Osteoblast (primary cell): ENCODE data around the gene HOXB7. TPM values are rescaled to one million over a fixed set of nuclear protein-coding genes. Genes with fewer than 3 reads are reported as not detected.
A peak's percentile ranks its signal among the peaks of the same experiment; 100 is the strongest.

Source experiments
- DNase-seq: peaks from one replicate; pipeline ENCODE4 v3.0.0; 2011; ENCODE audit warnings: low spot score, mixed read lengths; ENCODE audit not compliant: insufficient read length; ENCODE audit errors: missing footprints
- H2AFZ ChIP-seq: 2 replicates; pipeline ENCODE4 v1.6.0; 2011; ENCODE audit warnings: mild to moderate bottlenecking, low read length
- H3K27ac ChIP-seq: 2 replicates; pipeline ENCODE4 v1.5.1; 2011; ENCODE audit warnings: mild to moderate bottlenecking, low read depth, low read length, moderate library complexity
- H3K27me3 ChIP-seq: 2 replicates; pipeline ENCODE4 v1.6.0; 2012; ENCODE audit warnings: mild to moderate bottlenecking, control low read depth, inconsistent platforms, low read length, moderate library complexity; ENCODE audit not compliant: insufficient read depth
- H3K36me3 ChIP-seq: 2 replicates; pipeline ENCODE4 v1.5.1; 2011; ENCODE audit warnings: mild to moderate bottlenecking, low read length, control low read depth, moderate library complexity; ENCODE audit not compliant: insufficient read depth
- H3K4me1 ChIP-seq: 2 replicates; pipeline ENCODE4 v1.5.1; 2011; ENCODE audit warnings: mild to moderate bottlenecking, low read length, control low read depth, moderate library complexity; ENCODE audit not compliant: insufficient read depth
- H3K4me2 ChIP-seq: 2 replicates; pipeline ENCODE4 v1.6.0; 2011; ENCODE audit warnings: mild to moderate bottlenecking, low read length; ENCODE audit not compliant: insufficient read depth
- H3K4me3 ChIP-seq: fragments of 200-600 bp; sonication (generic); 3 replicates; pipeline ENCODE4 v1.5.1; 2012; ENCODE audit warnings: mild to moderate bottlenecking, low read length, inconsistent platforms; ENCODE audit not compliant: insufficient read depth
- H3K79me2 ChIP-seq: 2 replicates; pipeline ENCODE4 v1.6.0; 2012; ENCODE audit warnings: mild to moderate bottlenecking, low read length, control low read depth, inconsistent platforms; ENCODE audit not compliant: insufficient read depth
- H3K9me3 ChIP-seq: 2 replicates; pipeline ENCODE4 v1.5.1; 2011; ENCODE audit warnings: low read depth, low read length, control low read depth
- H4K20me1 ChIP-seq: 2 replicates; pipeline ENCODE4 v1.6.0; 2012; ENCODE audit warnings: mild to moderate bottlenecking, low read length, control low read depth; ENCODE audit not compliant: insufficient read depth
- total RNA-seq: library from RNA; depleted of rRNA; stranded (reverse); fragments of >200 nt; gene quantifications from 2 replicates; pipeline ENCODE4 v1.2.3, GENCODE V29; 2012
- TF ChIP-seq, protein P1 (sequence below): IDR thresholded peaks from 2 replicates; pipeline ENCODE4 v1.5.1; 2011; ENCODE audit warnings: mild to moderate bottlenecking, low read depth, low read length, moderate library complexity; ENCODE audit errors: extremely low read depth

The HOXB7 gene
- total RNA-seq, 1 donor = 0.36 TPM

DNA sequence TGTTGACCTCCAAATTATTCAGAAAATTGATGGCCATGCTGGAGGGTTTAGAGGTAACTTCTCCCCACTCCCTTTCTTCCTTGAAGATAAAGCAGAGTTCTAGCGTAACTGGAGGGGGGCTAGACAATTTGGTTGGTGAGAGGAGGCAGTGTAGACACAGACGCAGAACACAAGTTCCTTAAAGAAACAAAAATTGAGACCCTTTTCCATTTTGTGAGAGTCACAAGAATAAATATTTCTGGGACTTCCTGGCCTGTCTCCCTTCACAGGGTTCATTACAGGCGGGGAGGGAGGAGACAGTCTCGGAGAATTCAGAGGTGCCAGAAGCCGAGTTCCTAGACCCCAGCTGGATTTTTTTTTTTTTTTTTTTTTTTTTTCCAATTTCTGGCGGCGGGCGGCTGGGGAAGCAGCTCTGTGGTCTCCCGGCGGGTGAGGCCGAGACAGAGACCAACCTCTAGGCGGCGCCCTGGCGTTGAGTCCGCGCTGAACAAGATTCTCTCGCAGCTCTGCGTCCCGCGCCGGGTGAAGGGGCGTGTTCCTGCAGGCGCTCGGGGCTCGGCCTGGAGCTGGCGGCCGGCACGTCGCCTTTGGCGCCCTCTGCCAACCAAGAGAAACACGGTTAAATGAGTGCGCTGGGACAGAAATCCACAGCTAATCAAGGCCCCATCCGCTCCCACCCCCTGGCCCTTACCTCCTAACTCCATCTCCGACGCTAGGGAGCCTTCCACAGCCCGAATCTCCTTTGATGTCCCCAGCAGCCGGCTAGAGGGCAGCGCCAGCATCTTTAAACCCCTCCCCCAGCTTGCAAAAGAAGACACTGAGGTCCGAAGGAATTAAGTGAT is 25.6 kb upstream of the HOXB7 start:
- no peaks in the 10 kb centered on the region for H3K4me1 ChIP-seq
- no peak overlapping the region for H3K4me2 ChIP-seq
- H3K27me3 ChIP-seq = peaks cover 100% of the 10 kb centered on the region
- no peaks in the 10 kb centered on the region for H3K9me3 ChIP-seq
- peaks cover 2% of the 10 kb centered on the region for H4K20me1 ChIP-seq
- H3K27ac ChIP-seq = no peak overlapping the region
- no peaks in the 10 kb centered on the region for H3K36me3 ChIP-seq
- peak; percentile 92 for DNase-seq
- no peaks in the 10 kb centered on the region for H3K79me2 ChIP-seq
- H2AFZ ChIP-seq = no peak overlapping the region
- no peak overlapping the region for H3K4me3 ChIP-seq
- TF ChIP-seq, protein P1, sequence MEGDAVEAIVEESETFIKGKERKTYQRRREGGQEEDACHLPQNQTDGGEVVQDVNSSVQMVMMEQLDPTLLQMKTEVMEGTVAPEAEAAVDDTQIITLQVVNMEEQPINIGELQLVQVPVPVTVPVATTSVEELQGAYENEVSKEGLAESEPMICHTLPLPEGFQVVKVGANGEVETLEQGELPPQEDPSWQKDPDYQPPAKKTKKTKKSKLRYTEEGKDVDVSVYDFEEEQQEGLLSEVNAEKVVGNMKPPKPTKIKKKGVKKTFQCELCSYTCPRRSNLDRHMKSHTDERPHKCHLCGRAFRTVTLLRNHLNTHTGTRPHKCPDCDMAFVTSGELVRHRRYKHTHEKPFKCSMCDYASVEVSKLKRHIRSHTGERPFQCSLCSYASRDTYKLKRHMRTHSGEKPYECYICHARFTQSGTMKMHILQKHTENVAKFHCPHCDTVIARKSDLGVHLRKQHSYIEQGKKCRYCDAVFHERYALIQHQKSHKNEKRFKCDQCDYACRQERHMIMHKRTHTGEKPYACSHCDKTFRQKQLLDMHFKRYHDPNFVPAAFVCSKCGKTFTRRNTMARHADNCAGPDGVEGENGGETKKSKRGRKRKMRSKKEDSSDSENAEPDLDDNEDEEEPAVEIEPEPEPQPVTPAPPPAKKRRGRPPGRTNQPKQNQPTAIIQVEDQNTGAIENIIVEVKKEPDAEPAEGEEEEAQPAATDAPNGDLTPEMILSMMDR = peak; percentile 47

DNA sequence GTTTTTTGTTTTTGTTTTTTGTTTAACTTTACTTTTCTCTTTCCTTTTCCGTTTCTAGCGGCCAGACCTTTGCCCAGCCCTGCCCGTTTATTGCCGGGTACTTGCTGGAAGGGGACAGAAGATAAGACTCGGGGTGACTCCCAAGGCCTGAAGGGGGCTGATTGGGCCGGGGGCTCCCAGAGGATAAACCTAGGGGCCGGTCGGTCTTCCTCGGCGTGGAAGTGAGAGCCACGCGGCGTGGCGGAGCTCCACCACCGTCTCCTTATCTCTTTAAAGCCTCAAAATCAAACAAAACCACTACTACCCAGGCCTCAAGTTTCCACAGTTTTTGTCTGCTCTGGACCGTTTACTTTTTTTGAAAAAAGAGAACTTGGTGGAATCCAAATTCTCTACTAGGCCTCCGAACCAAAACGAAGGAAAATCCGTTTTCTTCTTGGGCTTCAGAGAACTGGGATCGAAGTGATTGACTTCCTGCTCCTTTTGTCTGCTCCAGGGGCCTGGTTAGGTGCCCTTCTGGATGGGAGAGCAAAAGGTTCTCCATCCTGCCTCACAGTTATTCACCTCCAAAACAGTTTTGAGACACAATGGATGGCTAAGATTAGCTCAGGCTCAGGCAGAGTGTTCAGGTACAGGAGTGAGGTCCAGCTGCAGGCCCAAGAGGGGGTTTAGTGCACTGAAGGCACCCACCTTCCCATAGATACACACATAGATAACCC is 23.8 kb upstream of the HOXB7 start:
- Histone ChIP-seq H2AFZ (no peak overlapping the region), H3K4me3 (no peak overlapping the region), H3K4me1 (no peaks in the 10 kb centered on the region), H3K9me3 (no peaks in the 10 kb centered on the region), H3K36me3 (no peaks in the 10 kb centered on the region), H3K4me2 (no peak overlapping the region), H3K79me2 (no peaks in the 10 kb centered on the region), H3K27ac (no peak overlapping the region), H4K20me1 (peaks cover 2% of the 10 kb centered on the region), H3K27me3 (peaks cover 100% of the 10 kb centered on the region)
- peak; percentile 77 for DNase-seq
- TF ChIP-seq, protein P1 = no peak

DNA sequence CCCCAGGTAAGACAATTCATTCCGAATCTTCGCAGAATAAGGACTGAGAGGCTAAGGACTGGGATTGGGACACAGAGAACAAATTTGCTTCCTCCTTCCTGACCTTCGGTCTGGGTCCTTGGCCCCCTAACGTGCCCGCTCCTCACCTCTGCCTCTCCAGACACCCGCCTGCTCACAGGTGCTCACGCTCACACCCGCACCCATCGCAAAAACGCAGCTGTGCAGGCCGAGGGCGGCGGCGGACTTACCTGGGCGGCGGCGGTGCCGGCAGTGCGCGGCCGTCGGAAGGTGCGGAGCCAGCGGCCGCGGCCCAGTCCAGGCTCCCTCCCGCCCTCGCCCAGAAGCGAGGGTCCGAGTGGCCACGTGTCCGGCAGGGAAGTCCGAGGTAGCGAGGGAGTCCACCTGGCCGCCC is 22.5 kb upstream of the HOXB7 start:
- Histone ChIP-seq H3K27me3 (peaks cover 100% of the 10 kb centered on the region), H3K36me3 (no peaks in the 10 kb centered on the region), H3K9me3 (no peaks in the 10 kb centered on the region), H2AFZ (no peak overlapping the region), H3K4me3 (no peak overlapping the region), H4K20me1 (peaks cover 2% of the 10 kb centered on the region), H3K79me2 (no peaks in the 10 kb centered on the region), H3K27ac (no peak overlapping the region), H3K4me2 (no peak overlapping the region), H3K4me1 (no peaks in the 10 kb centered on the region)
- TF ChIP-seq, protein P1 = no peak
- DNase-seq = peak; percentile 91
